Measurements from ENCODE around the gene SEC24C.
"Not testable (repeated sequence)": the region's sequence is repeated elsewhere in the genome, so short reads cannot be mapped to it uniquely, and the experiment has no call there.

GRCh38 chr10:73703924-73704323 lies 40.2 kb upstream of the SEC24C start:
- not testable (repeated sequence) for TF ChIP-seq POLR2AphosphoS5, POLR2A, TAF1, POU2F2, SPI1 (IDR thresholded peaks at IDR 0.05; ENCODE audit: low read depth, low read length)

Measured in GM12891 (cell line).